GM19035 (cell line): ENCODE measurements around the gene TMEM272.

ENCODE experiments used
- ATAC-seq: cut with Tn5 transposase; IDR thresholded peaks from one replicate; pipeline ENCODE4 v1.9.1; 2021; ENCODE audit not compliant: unreplicated experiment

Gene TMEM272

GRCh38 chr13:51763486-51763885, 81.5 kb downstream of the TMEM272 start:
- no peak for ATAC-seq
